NB4 (cell line): Measurements from ENCODE around the gene SLC66A2.

Source experiments
- CTCF ChIP-seq: IDR thresholded peaks from one replicate; pipeline ENCODE4 v1.5.1; 2012; ENCODE audit warnings: low read depth, low read length
- MYC ChIP-seq: IDR thresholded peaks from 2 replicates; pipeline ENCODE4 v1.6.1; 2011; ENCODE audit warnings: low read depth, low read length
- POLR2A ChIP-seq: IDR thresholded peaks from 2 replicates; pipeline ENCODE4 v1.6.1; 2011; ENCODE audit warnings: mild to moderate bottlenecking; ENCODE audit not compliant: insufficient read length; ENCODE audit errors: extremely low read depth

- TF ChIP-seq POLR2A, result no peak
- TF ChIP-seq CTCF, result no peak
- TF ChIP-seq MYC, result no peak
Observed at GRCh38 chr18:79911344-79912270, 39.8 kb downstream of the SLC66A2 start.
